Fibroblast of villous mesenchyme (primary cell): ENCODE data around the gene NRK. TPM values are rescaled to one million over a fixed set of nuclear protein-coding genes. Genes with fewer than 3 reads are reported as not detected.
"Not testable (repeated sequence)": the region's sequence is repeated elsewhere in the genome, so short reads cannot be mapped to it uniquely, and the experiment has no call there.

Experiments used
- DNase-seq: peaks from one replicate; pipeline ENCODE4 v3.0.0-alpha.2; 2010; ENCODE audit warnings: low read depth
- H3K4me3 ChIP-seq: 2 replicates; pipeline ENCODE4 v1.5.1; 2011; ENCODE audit warnings: low read depth, mild to moderate bottlenecking, low read length
- total RNA-seq: library from RNA; depleted of rRNA; stranded (reverse); fragments of >200 nt; gene quantifications from 2 replicates; pipeline ENCODE4 v1.2.3, GENCODE V29; 2012
- TF ChIP-seq, protein P1 (sequence below): IDR thresholded peaks from 2 replicates; pipeline ENCODE4 v1.5.1; 2012; ENCODE audit warnings: low read depth, mild to moderate bottlenecking, low read length; ENCODE audit not compliant: insufficient read depth

NRK gene
- total RNA-seq, 1 donor = 4.7 TPM

DNA sequence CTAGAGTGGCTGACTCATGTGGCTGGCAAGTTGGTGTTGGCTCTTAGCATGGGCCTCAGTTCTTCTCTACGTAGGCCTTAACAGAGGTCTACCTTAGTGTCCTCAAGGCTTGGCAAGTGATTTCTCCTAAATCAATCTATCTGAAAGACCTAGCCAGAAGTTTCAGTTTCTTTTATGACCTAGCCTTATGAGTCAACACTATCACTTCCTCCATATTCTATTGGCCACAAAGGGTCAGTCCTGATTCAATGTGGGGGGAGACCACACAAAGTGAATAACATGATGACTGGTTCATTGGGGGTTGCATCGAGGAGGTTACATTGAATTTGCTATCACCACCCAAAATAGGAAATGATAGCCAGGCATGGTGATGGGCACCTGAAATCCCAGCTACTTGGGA, 5.8 kb upstream of the NRK start:
- no peak overlapping the region for H3K4me3 ChIP-seq
- no peak for DNase-seq
- TF ChIP-seq, protein P1, sequence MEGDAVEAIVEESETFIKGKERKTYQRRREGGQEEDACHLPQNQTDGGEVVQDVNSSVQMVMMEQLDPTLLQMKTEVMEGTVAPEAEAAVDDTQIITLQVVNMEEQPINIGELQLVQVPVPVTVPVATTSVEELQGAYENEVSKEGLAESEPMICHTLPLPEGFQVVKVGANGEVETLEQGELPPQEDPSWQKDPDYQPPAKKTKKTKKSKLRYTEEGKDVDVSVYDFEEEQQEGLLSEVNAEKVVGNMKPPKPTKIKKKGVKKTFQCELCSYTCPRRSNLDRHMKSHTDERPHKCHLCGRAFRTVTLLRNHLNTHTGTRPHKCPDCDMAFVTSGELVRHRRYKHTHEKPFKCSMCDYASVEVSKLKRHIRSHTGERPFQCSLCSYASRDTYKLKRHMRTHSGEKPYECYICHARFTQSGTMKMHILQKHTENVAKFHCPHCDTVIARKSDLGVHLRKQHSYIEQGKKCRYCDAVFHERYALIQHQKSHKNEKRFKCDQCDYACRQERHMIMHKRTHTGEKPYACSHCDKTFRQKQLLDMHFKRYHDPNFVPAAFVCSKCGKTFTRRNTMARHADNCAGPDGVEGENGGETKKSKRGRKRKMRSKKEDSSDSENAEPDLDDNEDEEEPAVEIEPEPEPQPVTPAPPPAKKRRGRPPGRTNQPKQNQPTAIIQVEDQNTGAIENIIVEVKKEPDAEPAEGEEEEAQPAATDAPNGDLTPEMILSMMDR = no peak

DNA sequence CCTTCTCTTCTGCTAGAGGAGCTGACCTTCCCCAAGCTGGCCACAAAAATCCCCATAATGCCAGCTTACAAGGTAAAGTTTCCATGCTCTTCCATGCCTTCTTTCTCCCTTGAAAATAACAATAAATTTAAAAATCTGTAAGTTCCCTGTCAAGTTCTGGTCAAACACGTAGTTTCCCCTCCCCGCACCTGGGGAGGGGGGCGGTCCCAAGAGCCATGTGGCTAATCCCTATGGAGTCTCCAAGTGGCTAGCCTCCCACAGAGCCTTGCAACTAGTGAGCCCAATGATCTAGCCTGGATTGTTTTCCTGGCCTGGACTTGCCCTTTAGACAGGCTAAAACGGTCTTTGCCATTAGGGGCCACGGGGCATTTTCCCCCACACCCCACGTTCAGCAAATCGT, 2.1 kb upstream of the NRK start:
- TF ChIP-seq, protein P1 = no peak
- no peak overlapping the region for H3K4me3 ChIP-seq
- DNase-seq = no peak

DNA sequence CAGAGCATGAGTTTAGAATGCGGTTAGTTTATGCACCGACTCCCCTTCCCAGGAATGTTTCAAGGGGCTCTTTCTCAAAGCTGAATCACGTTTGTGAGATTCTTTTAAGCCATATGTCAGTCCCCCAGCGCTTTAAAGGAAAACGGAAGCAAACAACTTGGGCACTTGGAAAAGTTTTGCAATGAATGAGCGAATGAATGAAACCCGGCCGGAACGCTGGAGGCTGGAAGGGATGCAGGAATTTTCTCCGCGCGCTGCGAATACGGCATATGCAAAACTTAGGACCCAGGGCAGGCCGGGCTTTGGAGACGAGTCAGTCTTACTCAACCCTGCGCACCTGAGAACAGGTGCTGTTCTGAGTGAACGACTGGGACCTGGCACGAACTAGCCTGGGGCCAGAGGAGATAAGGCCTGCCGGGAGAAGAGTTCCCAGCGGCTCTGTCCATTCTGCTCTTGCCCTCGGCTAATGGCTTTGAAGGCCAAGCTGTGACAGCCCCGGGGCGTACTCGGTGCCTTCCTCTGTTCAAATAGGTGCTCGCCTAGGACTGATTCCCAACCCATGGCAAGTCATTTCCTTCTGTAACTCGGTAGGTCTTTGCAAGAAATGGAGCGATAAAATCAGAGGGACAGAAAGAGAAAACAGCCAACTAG, 743 bp upstream of the NRK start:
- no peak for DNase-seq
- TF ChIP-seq, protein P1 = no peak
- no peak overlapping the region for H3K4me3 ChIP-seq

DNA sequence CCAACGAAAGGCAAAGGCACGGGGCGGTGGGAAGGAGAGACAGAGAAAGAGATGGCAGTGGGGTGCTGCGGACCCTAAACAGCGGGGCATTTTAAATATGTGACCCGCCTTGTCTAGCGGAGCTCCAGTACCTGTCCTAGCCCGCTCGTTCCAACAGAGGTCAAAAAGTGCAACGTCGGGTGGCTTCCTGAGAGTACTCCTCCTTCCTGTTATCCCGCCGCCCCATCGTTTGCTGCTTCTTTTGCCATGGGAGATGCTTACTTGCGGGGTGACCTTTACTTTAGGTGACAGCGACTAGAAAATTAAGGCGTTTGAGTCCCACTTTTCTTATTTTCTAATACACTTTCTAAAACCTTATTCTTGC, 735 bp downstream of the NRK start:
- no peak for DNase-seq
- TF ChIP-seq, protein P1 = no peak
- peak overlapping the region; percentile 23 for H3K4me3 ChIP-seq

DNA sequence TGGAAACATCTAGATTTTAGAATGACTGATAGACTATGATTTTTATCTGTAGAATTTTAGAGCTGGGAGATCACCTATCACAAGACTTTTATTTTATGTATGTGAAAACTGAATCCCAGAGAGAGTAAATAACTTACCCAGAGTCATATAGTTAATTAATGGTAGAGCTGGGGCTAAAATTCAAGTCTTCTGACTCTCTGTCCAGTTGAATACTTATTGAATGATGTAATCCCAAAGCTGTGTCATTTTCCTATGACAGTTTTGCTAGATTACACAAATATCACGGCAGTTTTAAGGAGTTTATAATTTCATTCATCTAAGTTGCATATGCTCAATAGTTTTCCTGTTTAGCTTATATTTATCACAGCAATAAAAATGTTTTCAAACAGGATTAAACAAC, 6.7 kb downstream of the NRK start:
- TF ChIP-seq, protein P1 = no peak
- no peak overlapping the region for H3K4me3 ChIP-seq
- DNase-seq = no peak

DNA sequence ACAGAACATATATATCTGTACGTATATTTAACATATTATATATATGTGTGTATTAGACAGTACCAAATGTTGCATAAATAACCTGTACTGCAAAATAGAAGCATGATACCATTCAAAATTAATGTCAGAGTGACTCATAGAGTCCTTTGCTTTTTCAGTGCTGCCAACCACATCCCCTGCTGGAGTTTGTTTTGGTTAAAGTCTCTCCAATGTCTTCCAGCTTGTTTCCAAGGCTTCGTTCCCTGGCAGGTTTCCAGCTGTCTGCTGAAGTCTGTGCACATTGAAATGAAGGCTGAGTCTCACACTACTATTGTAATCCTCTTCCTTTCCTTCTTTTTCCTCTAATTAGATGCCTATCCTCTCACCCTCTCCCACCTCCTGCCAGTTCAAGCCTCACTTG, 14.9 kb downstream of the NRK start:
- TF ChIP-seq, protein P1 = no peak
- no peak overlapping the region for H3K4me3 ChIP-seq
- DNase-seq = peak; percentile 64

DNA sequence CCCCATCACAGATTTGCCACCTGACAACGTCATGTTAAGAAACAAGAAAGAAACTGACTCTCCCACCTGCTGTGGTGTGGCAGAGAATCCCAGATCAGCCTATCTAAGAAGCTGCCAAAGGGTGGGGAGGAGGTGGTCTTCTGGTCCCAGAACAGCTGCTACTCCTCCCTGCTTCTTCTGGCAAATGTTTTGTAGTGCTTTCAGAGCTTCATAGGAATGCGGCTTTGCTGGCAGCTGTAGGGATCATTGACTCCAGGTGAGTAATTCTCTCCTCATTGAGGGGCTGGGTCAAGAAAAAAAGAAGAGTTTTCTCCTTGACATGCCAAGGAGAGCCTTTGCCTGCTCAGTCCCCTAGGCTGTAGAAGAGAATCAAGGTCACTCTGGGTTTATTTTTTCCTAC, 23.3 kb downstream of the NRK start:
- DNase-seq = no peak
- H3K4me3 ChIP-seq = no peak overlapping the region
- TF ChIP-seq, protein P1 = no peak

DNA sequence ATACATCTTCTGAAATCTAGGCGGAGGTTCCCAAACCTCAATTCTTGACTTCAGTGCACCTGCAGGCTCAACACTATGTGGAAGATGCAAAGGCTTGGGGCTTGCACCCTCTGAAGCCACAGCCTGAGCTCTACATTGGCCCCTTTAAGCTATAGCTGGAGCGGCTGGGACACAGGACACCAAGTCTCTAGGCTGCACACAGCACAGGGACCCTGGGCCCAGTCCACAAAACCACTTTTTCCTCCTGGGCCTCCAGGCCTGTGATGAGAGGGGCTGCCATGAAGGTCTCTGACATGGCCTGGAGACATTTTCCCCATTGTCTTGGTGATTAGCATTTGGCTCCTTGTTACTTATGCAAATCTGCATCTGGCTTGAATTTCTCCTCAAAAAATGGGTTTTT, 27.8 kb downstream of the NRK start:
- not testable (repeated sequence) for H3K4me3 ChIP-seq, DNase-seq
